Activated CD4-positive, alpha-beta memory T cell treated with anti-CD3 and anti-CD28 coated beads, Interleukin-2, amount 10 ng/mL, durations not matched to agents 7 days and 5 days (primary cell): ENCODE measurements around the gene FES. TPM values are rescaled to one million over a fixed set of nuclear protein-coding genes. Genes with fewer than 3 reads are reported as not detected.

Source experiments
- CTCF ChIA-PET: fragments of 350-600 bp; sonication (Branson Sonifier 250); formaldehyde crosslinking; loops from one replicate; lab custom pipeline; 2021; ENCODE audit warnings: antibody characterized with exemption, inconsistent platforms; lab: Charles Lee
- POLR2A ChIA-PET: fragments of 350-600 bp; sonication (Branson Sonifier 250); formaldehyde crosslinking; loops from one replicate; lab custom pipeline; 2021; ENCODE audit warnings: antibody characterized with exemption; lab: Charles Lee
- DNase-seq: peaks from one replicate; pipeline ENCODE4 v3.0.0-alpha.2; 2020
- H3K27ac Mint-ChIP-seq: one replicate; pipeline ENCODE4 v1.8.0; 2021; ENCODE audit warnings: mild to moderate bottlenecking, mixed read lengths
- H3K27me3 Mint-ChIP-seq: one replicate; pipeline ENCODE4 v1.8.0; 2021; ENCODE audit warnings: mixed read lengths
- H3K36me3 Mint-ChIP-seq: one replicate; pipeline ENCODE4 v1.8.0; 2021; ENCODE audit warnings: low read depth, mixed read lengths
- H3K4me1 Mint-ChIP-seq: one replicate; pipeline ENCODE4 v1.8.0; 2021; ENCODE audit warnings: mixed read lengths
- H3K4me3 Mint-ChIP-seq: one replicate; pipeline ENCODE4 v1.8.0; 2021; ENCODE audit warnings: mild to moderate bottlenecking, mixed read lengths
- H3K9me3 Mint-ChIP-seq: one replicate; pipeline ENCODE4 v1.8.0; 2021; ENCODE audit warnings: mixed read lengths
- total RNA-seq, 2 experiments: library from RNA; stranded (reverse); gene quantifications; one replicate each; pipeline ENCODE4 v1.2.3, GENCODE V29; 2021

The FES gene
- total RNA-seq, 2 experiments from 2014 or later, result 31.2 to 32.4 TPM

DNA sequence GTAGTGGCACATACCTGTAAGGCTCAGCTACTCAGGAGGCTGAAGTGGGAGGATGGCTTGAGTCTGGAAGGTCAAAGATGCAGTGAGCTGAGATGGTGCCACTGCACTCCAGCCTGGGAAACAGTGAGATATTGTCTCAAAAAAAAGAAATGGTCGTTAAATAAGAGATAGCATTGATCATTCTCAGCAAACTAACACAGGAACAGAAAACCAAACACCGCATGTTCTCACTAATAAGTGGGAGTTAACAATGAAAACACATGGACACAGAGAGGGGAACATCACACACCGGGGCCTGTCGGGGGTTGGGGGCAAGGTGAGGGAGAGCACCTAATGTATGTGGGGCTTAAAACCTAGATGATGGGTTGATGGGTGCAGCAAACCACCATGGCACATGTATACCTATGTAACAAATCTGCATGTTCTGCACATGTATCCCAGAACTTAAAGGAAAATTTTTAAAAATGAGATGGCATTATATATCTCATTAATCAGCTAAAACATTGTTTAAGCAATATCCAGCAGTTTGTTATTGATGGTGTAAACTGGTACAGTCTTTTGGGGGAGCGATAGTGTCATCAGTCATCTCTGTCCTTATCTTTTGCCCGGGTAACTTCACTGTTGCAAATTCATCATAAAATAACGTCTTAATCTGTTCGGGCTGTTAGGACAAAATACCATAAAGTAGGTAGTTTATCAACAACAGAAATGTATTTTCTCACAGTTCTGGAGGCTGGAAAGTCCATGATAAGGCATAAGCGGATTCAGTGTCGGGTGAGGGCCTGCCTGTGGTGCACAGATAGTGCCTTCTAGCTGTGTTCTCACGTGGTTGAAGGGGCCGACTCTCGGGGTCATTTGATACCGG, 17.1 kb downstream of the FES start:
- peak overlapping the region; percentile 81 for H3K27ac Mint-ChIP-seq
- no peaks in the 10 kb centered on the region for H3K27me3 Mint-ChIP-seq
- POLR2A ChIA-PET, result interaction anchor here (0.7 to 7.1 kb wide), 10 partner anchors 9 to 184 kb away, joined by 3 to 211 read pairs (median 3); partner anchors contain the start of genes BLM, HDDC3, RCCD1 and UNC45A

DNA sequence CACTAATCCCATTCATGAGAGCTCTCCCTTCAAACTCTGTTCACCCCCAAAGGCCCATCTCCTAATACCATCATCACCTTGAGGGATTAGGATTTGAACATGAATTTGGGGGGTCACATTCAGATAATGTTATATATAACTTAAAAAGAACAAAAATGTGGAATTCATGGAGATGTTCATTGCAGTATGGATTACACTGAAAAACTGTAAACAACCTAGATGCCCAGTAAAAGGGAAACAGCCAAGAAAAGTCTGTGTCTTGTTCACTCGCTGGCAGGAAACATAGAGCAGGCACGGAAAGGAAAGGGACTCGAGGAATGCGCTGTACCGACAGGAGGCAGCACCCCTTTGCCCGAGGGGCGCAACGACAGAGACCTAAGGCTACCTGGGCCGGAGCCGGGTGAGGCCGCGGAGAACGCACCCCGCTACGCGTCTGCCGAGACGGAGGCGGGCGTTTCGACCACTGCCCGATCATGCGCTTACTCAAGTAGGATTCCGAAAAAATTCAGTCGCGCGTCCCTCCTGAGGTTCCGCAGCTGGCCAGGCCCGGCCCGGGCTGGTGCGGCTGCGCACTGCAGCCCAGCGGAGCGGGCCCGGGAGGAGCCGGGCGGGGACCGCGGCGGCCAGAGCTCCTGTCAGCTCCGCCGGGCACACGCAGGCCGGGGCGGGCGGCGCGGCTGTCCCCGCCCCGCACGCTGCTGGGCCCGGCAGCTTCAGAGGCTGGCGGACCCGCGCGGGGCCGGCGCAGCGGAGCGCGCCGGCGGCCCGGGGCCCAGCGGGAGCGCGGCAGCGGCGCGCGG, 17.9 kb downstream of the FES start:
- peaks cover 29% of the 10 kb centered on the region for H3K36me3 Mint-ChIP-seq
- no peaks in the 10 kb centered on the region for H3K9me3 Mint-ChIP-seq
- peak; percentile 77 for DNase-seq
- peaks cover 40% of the 10 kb centered on the region for H3K4me1 Mint-ChIP-seq
- no peaks in the 10 kb centered on the region for H3K27me3 Mint-ChIP-seq
- H3K4me3 Mint-ChIP-seq, result peak overlapping the region; percentile 80
- ChIA-PET POLR2A (interaction anchor here (0.5 to 7.1 kb wide), 35 partner anchors 8 to 527 kb away, joined by 3 to 211 read pairs (median 4); partner anchors contain the start of genes BLM, HDDC3, RCCD1 and UNC45A), CTCF (interaction anchor here (0.6 to 6.7 kb wide), 28 partner anchors 13 to 582 kb away, joined by 3 to 210 read pairs (median 3); partner anchors contain the start of genes HDDC3, RCCD1 and UNC45A)
- H3K27ac Mint-ChIP-seq, result peak overlapping the region; percentile 81

More for the DNA sequence above, 17.1 kb downstream of the FES start:
- H3K4me3 Mint-ChIP-seq, result peak overlapping the region; percentile 80
- peaks cover 22% of the 10 kb centered on the region for H3K36me3 Mint-ChIP-seq
- peaks cover 40% of the 10 kb centered on the region for H3K4me1 Mint-ChIP-seq
- DNase-seq, result no peak
- CTCF ChIA-PET, result interaction anchor here (1.1 to 6.7 kb wide), 11 partner anchors 12 to 302 kb away, joined by 3 to 210 read pairs (median 5); partner anchors contain the start of genes HDDC3, RCCD1 and UNC45A
- H3K9me3 Mint-ChIP-seq, result no peaks in the 10 kb centered on the region

DNA sequence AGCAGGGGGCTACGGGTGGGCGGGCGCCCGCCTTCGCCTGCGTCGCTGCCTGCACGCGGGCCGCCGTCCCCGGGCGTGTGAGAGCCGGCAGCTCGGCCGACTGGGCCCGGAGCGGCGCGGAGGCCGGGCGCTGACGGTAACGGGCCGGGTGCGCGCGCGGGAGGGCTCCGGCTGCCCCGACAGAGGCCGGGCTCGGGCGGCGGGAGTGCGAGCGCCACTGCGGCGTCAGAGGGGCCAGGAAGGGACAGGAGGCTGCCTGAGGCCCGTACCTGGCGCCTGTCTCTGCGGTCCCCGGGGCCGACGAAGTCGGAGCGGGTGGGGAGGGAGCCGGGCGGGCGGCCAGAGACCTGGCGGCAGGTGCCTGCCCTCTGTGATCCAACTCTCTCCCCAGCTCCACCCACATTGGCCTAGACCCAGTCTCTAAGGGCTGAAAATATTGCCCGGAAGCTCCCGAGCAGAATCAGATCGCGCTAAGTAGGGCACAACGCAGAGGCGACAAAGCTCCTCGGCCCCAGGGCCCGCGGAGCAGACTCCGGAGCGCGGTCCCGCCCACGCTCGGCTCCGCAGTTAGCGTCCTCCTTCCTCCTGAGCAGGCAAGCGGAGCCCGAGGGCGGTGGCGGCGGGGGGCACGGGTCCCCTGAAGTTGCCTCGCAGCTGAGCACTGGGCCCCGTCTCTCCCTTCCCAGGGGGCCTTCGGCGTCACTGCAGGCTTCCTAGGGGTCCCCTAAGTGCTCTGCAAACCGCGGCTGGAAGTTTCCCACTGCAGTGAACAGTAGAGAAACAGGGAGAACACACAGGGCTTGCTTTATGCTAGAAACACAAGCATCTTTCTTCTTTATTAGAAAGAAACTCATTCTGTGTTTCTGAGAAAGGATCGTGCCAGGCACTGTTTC, 18.8 kb downstream of the FES start, which contains the start of gene MAN2A2:
Gene MAN2A2, plus strand, starts transcription at position 463 of the 893 bp plus-strand sequence. CDS start 906 bp downstream, outside the sequence.
- Mint-ChIP-seq H3K9me3 (no peaks in the 10 kb centered on the region), H3K36me3 (peaks cover 37% of the 10 kb centered on the region), H3K27me3 (no peaks in the 10 kb centered on the region), H3K4me1 (peaks cover 40% of the 10 kb centered on the region), H3K27ac (peak within 1 kb of the TSS; percentile 82), H3K4me3 (peak within 1 kb of the TSS; percentile 80)
- ChIA-PET CTCF (interaction anchor here (0.6 to 6.7 kb wide), 31 partner anchors 14 to 583 kb away, joined by 3 to 210 read pairs (median 3); partner anchors contain the start of genes BLM, HDDC3, RCCD1 and UNC45A), POLR2A (interaction anchor here (0.5 to 7.1 kb wide), 37 partner anchors 9 to 669 kb away, joined by 3 to 211 read pairs (median 4); partner anchors contain the start of genes BLM, CIB1, GDPGP1 and HDDC3)
- peak; percentile 76 for DNase-seq

DNA sequence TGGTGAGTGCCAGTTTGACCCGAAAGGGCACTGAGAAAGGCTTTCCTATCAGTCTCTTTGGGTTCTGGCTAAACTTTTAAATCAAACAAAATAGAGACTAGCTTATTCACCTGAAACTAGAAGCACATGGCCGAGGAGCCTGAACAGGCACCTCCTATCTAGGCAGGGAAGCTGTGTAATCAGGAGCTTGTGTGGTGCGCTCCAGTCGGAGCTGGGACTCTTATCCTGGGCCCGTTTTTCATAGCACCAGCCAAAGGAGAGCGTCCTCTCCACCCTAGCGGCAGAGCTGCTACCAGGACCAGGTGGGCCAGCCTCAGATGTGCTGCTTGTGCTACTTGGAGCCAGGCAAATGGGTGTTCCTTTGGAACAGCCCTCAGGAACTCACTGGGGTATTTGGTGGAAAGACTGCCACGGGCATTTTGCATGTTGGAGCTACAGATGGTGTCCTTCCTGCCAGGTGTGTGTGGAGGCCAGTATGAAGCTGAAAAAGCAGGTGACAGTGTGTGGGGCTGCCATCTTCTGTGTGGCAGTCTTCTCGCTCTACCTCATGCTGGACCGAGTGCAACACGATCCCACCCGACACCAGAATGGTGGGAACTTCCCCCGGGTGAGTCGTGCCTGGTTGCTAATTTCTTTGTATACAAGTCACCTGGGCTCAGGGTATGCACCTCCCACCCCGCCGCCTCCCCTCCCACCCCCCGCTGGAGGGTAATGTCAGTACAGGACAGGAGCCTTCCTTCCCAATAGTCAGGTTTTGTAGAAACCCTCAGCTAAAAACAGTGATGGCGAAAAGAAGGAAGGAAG, 19.6 kb downstream of the FES start:
- no peaks in the 10 kb centered on the region for H3K9me3 Mint-ChIP-seq
- POLR2A ChIA-PET, result interaction anchor here (0.6 to 7.1 kb wide), 28 partner anchors 8 to 670 kb away, joined by 3 to 211 read pairs (median 6); partner anchors contain the start of genes BLM, CIB1, GDPGP1 and HDDC3
- CTCF ChIA-PET, result interaction anchor here (0.6 to 6.7 kb wide), 15 partner anchors 15 to 516 kb away, joined by 3 to 210 read pairs (median 4); partner anchors contain the start of genes BLM, HDDC3, RCCD1 and UNC45A
- H3K27me3 Mint-ChIP-seq, result no peaks in the 10 kb centered on the region
- peak overlapping the region; percentile 82 for H3K27ac Mint-ChIP-seq
- no peak for DNase-seq
- H3K4me1 Mint-ChIP-seq, result peaks cover 40% of the 10 kb centered on the region
- H3K4me3 Mint-ChIP-seq, result peak overlapping the region; percentile 78
- peaks cover 42% of the 10 kb centered on the region for H3K36me3 Mint-ChIP-seq

DNA sequence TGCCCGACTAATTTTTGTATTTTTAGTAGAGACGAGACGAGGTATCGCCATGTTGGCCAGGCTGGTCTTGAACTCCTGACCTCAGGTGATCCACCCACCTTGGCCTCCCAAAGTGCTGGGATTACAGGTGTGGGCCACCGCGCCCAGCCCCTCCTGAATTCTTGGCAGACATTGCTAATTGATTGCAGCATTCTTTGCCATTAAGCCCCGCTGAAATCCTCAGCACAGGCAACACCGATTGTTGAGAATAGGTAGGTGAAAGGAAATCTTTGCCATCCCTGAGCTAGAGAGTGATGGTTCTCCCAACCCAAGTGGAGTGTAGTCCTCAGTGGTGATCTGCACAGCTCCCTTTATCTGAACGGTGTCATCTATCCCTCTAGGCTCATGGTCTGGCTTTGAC, 20.4 kb downstream of the FES start:
- Mint-ChIP-seq H3K27ac (no peak overlapping the region), H3K4me3 (no peak overlapping the region), H3K9me3 (no peaks in the 10 kb centered on the region), H3K4me1 (peaks cover 40% of the 10 kb centered on the region), H3K27me3 (no peaks in the 10 kb centered on the region), H3K36me3 (peaks cover 42% of the 10 kb centered on the region)
- ChIA-PET POLR2A (interaction anchor here (1.2 to 7.1 kb wide), 7 partner anchors 9 to 187 kb away, joined by 4 to 211 read pairs (median 17); partner anchors contain the start of genes HDDC3 and UNC45A), CTCF (interaction anchor here (0.9 to 6.7 kb wide), 3 partner anchors 14 to 145 kb away, joined by 3 to 210 read pairs (median 3); partner anchors contain the start of genes HDDC3 and UNC45A)
- DNase-seq, result no peak

DNA sequence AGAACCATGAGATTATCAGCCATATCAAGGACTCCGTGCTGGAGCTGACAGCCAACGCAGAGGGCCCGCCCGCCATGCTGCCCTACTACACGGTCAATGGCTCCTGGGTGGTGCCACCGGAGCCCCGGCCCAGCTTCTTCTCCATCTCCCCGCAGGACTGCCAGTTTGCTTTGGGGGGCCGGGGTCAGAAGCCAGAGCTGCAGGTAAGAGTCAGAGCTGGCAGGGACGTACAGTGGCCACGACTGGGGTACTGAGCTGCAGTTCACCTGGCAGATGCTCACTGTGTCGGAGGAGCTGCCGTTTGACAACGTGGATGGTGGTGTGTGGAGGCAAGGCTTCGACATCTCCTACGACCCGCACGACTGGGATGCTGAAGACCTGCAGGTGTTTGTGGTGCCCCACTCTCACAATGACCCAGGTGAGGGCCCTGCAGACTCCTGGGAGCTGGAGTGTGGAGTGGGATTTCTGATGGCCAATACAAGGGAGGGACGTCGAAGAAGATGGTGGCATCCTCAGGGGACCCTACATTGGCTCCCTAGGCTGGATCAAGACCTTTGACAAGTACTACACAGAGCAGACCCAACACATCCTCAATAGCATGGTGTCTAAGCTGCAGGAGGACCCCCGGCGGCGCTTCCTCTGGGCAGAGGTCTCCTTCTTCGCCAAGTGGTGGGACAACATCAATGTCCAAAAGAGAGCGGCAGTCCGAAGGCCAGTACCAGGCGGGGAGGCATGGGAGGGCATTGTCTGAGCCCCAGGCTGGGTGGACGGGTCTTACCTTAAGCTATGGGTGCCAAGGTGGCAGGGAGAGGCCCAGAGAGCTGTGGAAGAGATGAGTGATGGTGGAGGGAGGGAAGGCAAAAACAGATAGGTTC, 21.2 kb downstream of the FES start:
- POLR2A ChIA-PET, result interaction anchor here (1.5 to 7.1 kb wide), 4 partner anchors 8 to 32 kb away, joined by 5 to 211 read pairs (median 18); partner anchors contain the start of genes HDDC3 and UNC45A
- H3K9me3 Mint-ChIP-seq, result no peaks in the 10 kb centered on the region
- peaks cover 38% of the 10 kb centered on the region for H3K4me1 Mint-ChIP-seq
- no peak overlapping the region for H3K27ac Mint-ChIP-seq
- peaks cover 50% of the 10 kb centered on the region for H3K36me3 Mint-ChIP-seq
- DNase-seq, result no peak
- no peaks in the 10 kb centered on the region for H3K27me3 Mint-ChIP-seq
- CTCF ChIA-PET, result interaction anchor here (6.7 kb wide), 1 partner anchor 27 kb away, joined by 210 read pairs; the partner anchor contains the start of genes HDDC3 and UNC45A
- H3K4me3 Mint-ChIP-seq, result no peak overlapping the region

DNA sequence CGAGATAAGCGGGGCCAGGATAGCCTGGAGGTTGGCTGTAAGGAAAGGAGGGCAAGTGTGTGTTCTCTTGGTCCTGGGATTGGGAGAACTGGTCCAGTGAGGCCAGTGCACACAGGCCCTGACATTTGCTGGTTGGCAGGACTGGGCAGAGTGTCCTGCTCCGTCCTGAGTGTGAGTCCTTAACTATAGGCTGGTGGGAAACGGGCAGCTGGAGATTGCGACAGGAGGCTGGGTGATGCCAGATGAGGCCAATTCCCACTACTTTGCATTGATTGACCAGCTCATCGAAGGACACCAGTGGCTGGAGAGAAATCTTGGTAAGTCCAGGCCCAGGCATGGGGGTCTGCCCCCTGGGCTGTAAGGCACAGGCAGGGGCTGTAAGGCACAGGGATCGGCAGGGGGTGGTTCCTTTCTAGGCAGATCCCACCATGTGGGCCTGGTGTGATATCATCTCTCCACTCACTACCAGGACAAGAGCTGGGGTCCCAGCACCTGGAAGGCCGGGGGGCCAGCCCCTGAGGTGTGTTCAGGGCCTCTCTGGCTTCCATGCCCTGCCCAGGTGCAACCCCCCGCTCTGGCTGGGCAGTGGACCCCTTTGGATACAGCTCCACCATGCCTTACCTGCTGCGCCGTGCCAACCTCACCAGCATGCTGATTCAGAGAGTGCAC, 22.0 kb downstream of the FES start:
- Mint-ChIP-seq H3K4me3 (no peak overlapping the region), H3K36me3 (peaks cover 57% of the 10 kb centered on the region), H3K9me3 (no peaks in the 10 kb centered on the region), H3K4me1 (peaks cover 34% of the 10 kb centered on the region), H3K27ac (no peak overlapping the region), H3K27me3 (no peaks in the 10 kb centered on the region)
- no peak for DNase-seq
- ChIA-PET POLR2A (interaction anchor here (1.2 to 7.1 kb wide), 2 partner anchors 17 to 26 kb away, joined by 3 to 211 read pairs; partner anchors contain the start of genes HDDC3 and UNC45A), CTCF (interaction anchor here (1.2 to 6.7 kb wide), 2 partner anchors 26 to 346 kb away, joined by 3 to 210 read pairs; partner anchors contain the start of genes HDDC3 and UNC45A)

DNA sequence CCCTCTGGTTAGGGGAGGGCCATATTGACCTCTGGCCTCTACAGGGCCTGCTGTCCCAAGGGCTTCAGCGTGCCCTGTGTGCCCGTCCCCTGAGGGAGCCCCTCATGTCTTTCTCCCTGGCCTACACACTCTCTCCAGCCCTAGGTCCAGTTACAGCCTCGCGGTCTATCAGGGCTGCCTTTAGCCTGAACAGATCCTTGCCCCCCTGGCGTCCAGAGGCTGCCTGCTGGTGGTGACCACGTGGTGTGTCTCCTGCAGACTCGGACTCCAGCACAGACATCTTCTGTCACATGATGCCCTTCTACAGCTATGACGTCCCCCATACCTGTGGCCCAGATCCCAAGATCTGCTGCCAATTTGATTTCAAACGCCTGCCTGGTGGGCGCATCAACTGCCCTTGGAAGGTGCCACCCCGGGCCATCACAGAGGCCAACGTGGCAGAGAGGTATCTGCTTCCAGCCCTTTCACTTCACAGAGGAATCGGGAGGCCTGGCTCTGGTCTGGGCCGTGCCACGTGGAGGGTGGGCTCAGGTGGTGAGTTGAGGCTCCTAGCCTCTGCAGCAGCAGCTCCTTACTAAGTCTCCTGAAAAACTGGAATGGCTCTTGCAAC, 22.9 kb downstream of the FES start:
- H3K27me3 Mint-ChIP-seq, result no peaks in the 10 kb centered on the region
- peaks cover 59% of the 10 kb centered on the region for H3K36me3 Mint-ChIP-seq
- POLR2A ChIA-PET, result interaction anchor here (1.2 kb wide), 1 partner anchor 17 kb away, joined by 3 read pairs; no protein-coding TSS in a partner anchor
- no peak overlapping the region for H3K27ac Mint-ChIP-seq
- CTCF ChIA-PET, result interaction anchor here (1.2 kb wide), 1 partner anchor 347 kb away, joined by 3 read pairs; no protein-coding TSS in a partner anchor
- H3K4me1 Mint-ChIP-seq, result peaks cover 26% of the 10 kb centered on the region
- H3K9me3 Mint-ChIP-seq, result no peaks in the 10 kb centered on the region
- H3K4me3 Mint-ChIP-seq, result no peak overlapping the region
- DNase-seq, result no peak

DNA sequence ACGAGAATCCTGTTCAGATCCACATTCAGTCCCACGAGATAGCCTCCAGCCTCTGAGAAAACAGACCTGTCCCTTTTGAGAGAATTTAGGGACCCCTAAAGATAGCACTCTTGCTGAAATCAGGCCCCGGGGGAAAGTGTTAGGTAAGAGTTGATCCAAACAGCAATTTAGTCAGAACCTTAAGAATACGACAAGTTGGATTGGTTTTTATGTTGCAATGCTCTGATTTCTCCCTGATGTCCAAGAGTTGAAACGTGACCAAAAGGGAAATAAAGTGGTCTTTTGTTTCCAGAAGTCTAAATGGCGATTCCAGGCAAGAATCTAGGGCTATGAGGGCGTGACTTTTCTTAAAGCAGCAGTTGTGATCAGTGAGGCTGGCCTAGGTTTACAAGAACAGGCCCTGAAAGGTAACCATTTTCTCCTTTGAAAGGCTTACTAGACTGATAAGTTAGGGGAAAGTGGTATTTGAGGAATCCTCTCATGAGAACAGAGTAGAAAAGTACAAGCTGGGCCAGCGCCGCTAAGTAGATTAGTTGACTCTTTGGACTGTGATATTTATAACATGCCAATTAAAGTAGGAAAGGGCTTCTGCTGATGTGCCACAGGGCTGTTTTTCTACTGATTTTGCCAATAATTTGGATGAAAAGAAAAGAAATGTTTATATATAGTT, 23.7 kb downstream of the FES start:
- Mint-ChIP-seq H3K4me3 (no peak overlapping the region), H3K9me3 (no peaks in the 10 kb centered on the region), H3K27me3 (no peaks in the 10 kb centered on the region), H3K36me3 (peaks cover 65% of the 10 kb centered on the region), H3K4me1 (peaks cover 25% of the 10 kb centered on the region), H3K27ac (no peak overlapping the region)
- ChIA-PET CTCF (no interaction called here), POLR2A (no interaction called here)
- no peak for DNase-seq
